Panc1 (cell line): Measurements from ENCODE around the gene HMGB1. TPM values are rescaled to one million over a fixed set of nuclear protein-coding genes. Genes with fewer than 3 reads are reported as not detected.
A peak's percentile ranks its signal among the peaks of the same experiment; 100 is the strongest.
"Not testable (repeated sequence)": the region's sequence is repeated elsewhere in the genome, so short reads cannot be mapped to it uniquely, and the experiment has no call there.

Experiments
- ATAC-seq: fragments of 200-7000 bp; cut with Tn5 transposase; 2 replicates; pipeline ENCODE4 v1.9.1; 2020; ENCODE audit warnings: mild to moderate bottlenecking, moderate library complexity
- BruUV-seq: library from RNA; stranded (reverse); fragments of 400-500 nt; replicated peaks from 2 replicates; lab custom pipeline; 2021; lab: Mats Ljungman, UMichigan
- CTCF ChIA-PET: fragments of 300-600 bp; sonication (Branson Sonifier 250); formaldehyde crosslinking; loops from one replicate; lab custom pipeline; 2022; ENCODE audit warnings: antibody characterized with exemption; lab: Charles Lee
- POLR2A ChIA-PET: fragments of 300-600 bp; sonication (Branson Sonifier 250); formaldehyde crosslinking; loops from one replicate; lab custom pipeline; 2022; ENCODE audit warnings: antibody characterized with exemption; lab: Charles Lee
- DNase-seq: peaks from one replicate; pipeline ENCODE4 v3.0.0-alpha.2; 2010; ENCODE audit warnings: low read depth, low spot score
- H3K27ac ChIP-seq: 2 replicates; pipeline ENCODE4 v1.5.1; 2011; ENCODE audit warnings: mild to moderate bottlenecking, low read length, inconsistent platforms
- H3K27me3 ChIP-seq: fragments of 200-500 bp; sonication (Bioruptor generic); 2 replicates; pipeline ENCODE4 v1.6.0; 2014; ENCODE audit warnings: low read length, inconsistent platforms; ENCODE audit not compliant: control insufficient read depth, insufficient read depth
- H3K36me3 ChIP-seq: fragments of 200-500 bp; sonication (Bioruptor generic); 2 replicates; pipeline ENCODE4 v1.5.1; 2014; ENCODE audit warnings: inconsistent platforms, mild to moderate bottlenecking, low read length, moderate library complexity; ENCODE audit not compliant: control insufficient read depth, insufficient read depth
- H3K4me1 ChIP-seq: 2 replicates; pipeline ENCODE4 v1.5.1; 2011; ENCODE audit warnings: inconsistent platforms, mild to moderate bottlenecking, low read length, moderate library complexity; ENCODE audit not compliant: control insufficient read depth, insufficient read depth
- H3K4me3 ChIP-seq, 2 experiments: 2 replicates each; pipeline ENCODE4 v1.5.1; 2011 to 2012; ENCODE audit warnings: low read depth in 2 of 2, low read length in 2 of 2, mild to moderate bottlenecking in 2 of 2, inconsistent platforms in 1 of 2, moderate library complexity in 1 of 2
- H3K9me3 ChIP-seq: fragments of 200-500 bp; sonication (Bioruptor generic); 2 replicates; pipeline ENCODE4 v1.5.1; 2014; ENCODE audit warnings: low read depth, mild to moderate bottlenecking, inconsistent platforms, low read length, moderate library complexity; ENCODE audit not compliant: control insufficient read depth, insufficient read depth
- POLR2AphosphoS5 ChIP-seq: IDR thresholded peaks from 2 replicates; pipeline ENCODE4 v1.6.1; 2012; ENCODE audit warnings: mild to moderate bottlenecking, low read depth, low read length, moderate library complexity
- SIN3A ChIP-seq: IDR thresholded peaks from 2 replicates; pipeline ENCODE4 v1.6.1; 2012; ENCODE audit warnings: low read depth, mild to moderate bottlenecking, low read length, moderate library complexity, borderline replicate concordance; ENCODE audit not compliant: insufficient read depth
- TCF7L2 ChIP-seq: IDR thresholded peaks from 2 replicates; pipeline ENCODE4 v1.6.1; 2011; ENCODE audit warnings: mild to moderate bottlenecking, low read depth, low read length, inconsistent platforms
- in situ Hi-C: cut with HindIII; loops from 2 replicates; pipeline ENCODE4 v1.10.0; 2016; ENCODE audit warnings: low sequenced_read_pairs, low pct_unique_long_range_greater_than_20kb
- intact Hi-C: fragments of 100-400 bp; cut with micrococcal nuclease; formaldehyde crosslinking; loops from one replicate; pipeline ENCODE4 v1.10.0; 2022; ENCODE audit not compliant: unreplicated experiment
- total RNA-seq: library from RNA; stranded (reverse); gene quantifications from one replicate; pipeline ENCODE4 v1.2.1, GENCODE V29; 2021; ENCODE audit not compliant: unreplicated experiment
- TF ChIP-seq, protein P1 (sequence below), 2 experiments: IDR thresholded peaks; 2 replicates each; pipeline ENCODE4 v1.6.1; 2011 to 2012; ENCODE audit warnings: low read depth in 2 of 2, control low read depth in 1 of 2, low read length in 1 of 2, mild to moderate bottlenecking in 1 of 2, moderate library complexity in 1 of 2; ENCODE audit not compliant: insufficient read depth in 1 of 2
- TF ChIP-seq, protein P2 (sequence below): fragments of 450-650 bp; IDR thresholded peaks from 2 replicates; pipeline ENCODE4 v1.5.1; 2017; ENCODE audit warnings: mild to moderate bottlenecking

Gene HMGB1
- total RNA-seq, 1 experiment from 2014 or later, result 386 TPM

DNA sequence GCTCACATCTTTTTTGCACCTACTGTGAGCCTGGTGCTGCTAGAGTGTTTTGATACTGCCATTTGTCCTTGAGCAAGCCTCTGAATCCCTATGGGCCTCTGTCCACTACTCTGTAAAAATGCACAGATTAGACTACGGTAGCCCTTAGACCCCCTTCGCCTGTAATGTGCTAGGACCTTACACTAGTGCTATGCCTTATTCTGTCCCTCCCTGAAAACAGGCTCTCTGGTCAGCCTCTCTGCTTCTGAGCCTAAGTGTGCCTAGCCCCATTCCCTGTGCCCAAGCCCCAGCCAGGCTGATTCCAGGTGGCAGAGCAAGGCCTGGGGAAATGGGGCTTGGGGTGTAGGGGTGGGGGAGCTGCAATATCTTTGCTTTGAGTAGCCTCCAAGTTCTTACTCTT lies 10.7 kb downstream of the HMGB1 start:
- TF ChIP-seq SIN3A, result no peak
- TF ChIP-seq TCF7L2, result no peak
- no peak for TF ChIP-seq POLR2AphosphoS5
- Histone ChIP-seq H3K36me3 (peaks cover 11% of the 10 kb centered on the region), H3K4me3 (no peak overlapping the region), H3K27ac (no peak overlapping the region), H3K4me1 (no peaks in the 10 kb centered on the region), H3K27me3 (no peaks in the 10 kb centered on the region), H3K9me3 (no peaks in the 10 kb centered on the region)
- ATAC-seq (peak; percentile 50; the same call in 1 of the 2 replicates), DNase-seq (no peak)
- in situ Hi-C loops, result no loop called here
- no TSS peak for BruUV-seq
- intact Hi-C loops, result no loop called here
- ChIA-PET CTCF (no interaction called here), POLR2A (no interaction called here)

DNA sequence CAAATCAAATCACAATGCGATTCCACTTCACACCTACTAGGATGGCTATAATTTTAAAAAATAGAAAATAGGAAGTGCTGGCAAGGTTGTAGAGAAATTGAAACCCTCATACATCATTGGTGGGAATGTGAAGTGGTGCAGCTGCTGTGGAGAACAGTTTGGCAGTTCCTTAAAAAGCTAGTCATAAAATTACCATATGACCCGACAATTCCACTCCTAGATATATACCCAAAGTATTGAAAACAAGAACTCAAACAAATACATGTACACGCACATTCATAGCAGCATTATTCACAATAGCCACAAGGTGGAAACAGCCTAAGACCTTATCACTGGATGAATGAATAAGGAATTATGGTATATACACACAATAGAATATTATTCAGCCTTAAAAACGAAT lies 12.0 kb downstream of the HMGB1 start:
- no peaks in the 10 kb centered on the region for H3K4me1 ChIP-seq
- no peaks in the 10 kb centered on the region for H3K9me3 ChIP-seq
- CTCF ChIA-PET, result no interaction called here
- POLR2A ChIA-PET, result no interaction called here
- intact Hi-C loops, result no loop called here
- no TSS peak for BruUV-seq
- no peak overlapping the region for H3K4me3 ChIP-seq
- DNase-seq (no peak), ATAC-seq (no peak)
- in situ Hi-C loops, result no loop called here
- TF ChIP-seq, protein P1, sequence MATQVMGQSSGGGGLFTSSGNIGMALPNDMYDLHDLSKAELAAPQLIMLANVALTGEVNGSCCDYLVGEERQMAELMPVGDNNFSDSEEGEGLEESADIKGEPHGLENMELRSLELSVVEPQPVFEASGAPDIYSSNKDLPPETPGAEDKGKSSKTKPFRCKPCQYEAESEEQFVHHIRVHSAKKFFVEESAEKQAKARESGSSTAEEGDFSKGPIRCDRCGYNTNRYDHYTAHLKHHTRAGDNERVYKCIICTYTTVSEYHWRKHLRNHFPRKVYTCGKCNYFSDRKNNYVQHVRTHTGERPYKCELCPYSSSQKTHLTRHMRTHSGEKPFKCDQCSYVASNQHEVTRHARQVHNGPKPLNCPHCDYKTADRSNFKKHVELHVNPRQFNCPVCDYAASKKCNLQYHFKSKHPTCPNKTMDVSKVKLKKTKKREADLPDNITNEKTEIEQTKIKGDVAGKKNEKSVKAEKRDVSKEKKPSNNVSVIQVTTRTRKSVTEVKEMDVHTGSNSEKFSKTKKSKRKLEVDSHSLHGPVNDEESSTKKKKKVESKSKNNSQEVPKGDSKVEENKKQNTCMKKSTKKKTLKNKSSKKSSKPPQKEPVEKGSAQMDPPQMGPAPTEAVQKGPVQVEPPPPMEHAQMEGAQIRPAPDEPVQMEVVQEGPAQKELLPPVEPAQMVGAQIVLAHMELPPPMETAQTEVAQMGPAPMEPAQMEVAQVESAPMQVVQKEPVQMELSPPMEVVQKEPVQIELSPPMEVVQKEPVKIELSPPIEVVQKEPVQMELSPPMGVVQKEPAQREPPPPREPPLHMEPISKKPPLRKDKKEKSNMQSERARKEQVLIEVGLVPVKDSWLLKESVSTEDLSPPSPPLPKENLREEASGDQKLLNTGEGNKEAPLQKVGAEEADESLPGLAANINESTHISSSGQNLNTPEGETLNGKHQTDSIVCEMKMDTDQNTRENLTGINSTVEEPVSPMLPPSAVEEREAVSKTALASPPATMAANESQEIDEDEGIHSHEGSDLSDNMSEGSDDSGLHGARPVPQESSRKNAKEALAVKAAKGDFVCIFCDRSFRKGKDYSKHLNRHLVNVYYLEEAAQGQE (IDR thresholded peaks at IDR 0.05; ENCODE audit: insufficient read depth in 1 of 2, low read depth in 2 of 2, low read length in 1 of 2), result no peak
- TF ChIP-seq SIN3A, result no peak
- TF ChIP-seq TCF7L2, result no peak
- TF ChIP-seq POLR2AphosphoS5, result no peak
- TF ChIP-seq, protein P2, sequence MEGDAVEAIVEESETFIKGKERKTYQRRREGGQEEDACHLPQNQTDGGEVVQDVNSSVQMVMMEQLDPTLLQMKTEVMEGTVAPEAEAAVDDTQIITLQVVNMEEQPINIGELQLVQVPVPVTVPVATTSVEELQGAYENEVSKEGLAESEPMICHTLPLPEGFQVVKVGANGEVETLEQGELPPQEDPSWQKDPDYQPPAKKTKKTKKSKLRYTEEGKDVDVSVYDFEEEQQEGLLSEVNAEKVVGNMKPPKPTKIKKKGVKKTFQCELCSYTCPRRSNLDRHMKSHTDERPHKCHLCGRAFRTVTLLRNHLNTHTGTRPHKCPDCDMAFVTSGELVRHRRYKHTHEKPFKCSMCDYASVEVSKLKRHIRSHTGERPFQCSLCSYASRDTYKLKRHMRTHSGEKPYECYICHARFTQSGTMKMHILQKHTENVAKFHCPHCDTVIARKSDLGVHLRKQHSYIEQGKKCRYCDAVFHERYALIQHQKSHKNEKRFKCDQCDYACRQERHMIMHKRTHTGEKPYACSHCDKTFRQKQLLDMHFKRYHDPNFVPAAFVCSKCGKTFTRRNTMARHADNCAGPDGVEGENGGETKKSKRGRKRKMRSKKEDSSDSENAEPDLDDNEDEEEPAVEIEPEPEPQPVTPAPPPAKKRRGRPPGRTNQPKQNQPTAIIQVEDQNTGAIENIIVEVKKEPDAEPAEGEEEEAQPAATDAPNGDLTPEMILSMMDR, result no peak
- H3K27me3 ChIP-seq, result no peaks in the 10 kb centered on the region
- H3K27ac ChIP-seq, result no peak overlapping the region
- H3K36me3 ChIP-seq, result no peaks in the 10 kb centered on the region

DNA sequence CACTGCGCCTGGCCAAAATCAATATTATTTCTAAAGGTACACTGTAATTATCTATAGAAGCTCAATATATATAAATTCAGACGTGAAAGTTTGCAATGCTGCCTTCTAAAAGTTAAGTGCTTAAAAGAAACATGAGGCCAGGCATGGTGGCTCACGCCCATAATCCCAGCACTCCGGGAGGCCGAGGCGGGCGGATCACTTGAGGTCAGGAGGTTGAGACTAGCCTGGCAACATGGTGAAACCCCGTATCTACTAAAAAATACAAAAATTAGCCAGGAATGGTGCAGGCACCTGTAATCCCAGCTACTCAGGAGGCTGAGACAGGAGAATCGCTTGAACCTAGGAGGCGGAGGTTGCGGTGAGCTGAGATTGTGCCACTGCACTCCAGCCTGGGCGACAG lies 14.3 kb downstream of the HMGB1 start:
- H3K27me3 ChIP-seq, H3K36me3 ChIP-seq, in situ Hi-C loops, DNase-seq, H3K4me3 ChIP-seq, intact Hi-C loops, ATAC-seq, H3K9me3 ChIP-seq, BruUV-seq, H3K4me1 ChIP-seq, CTCF ChIA-PET, POLR2A ChIA-PET, H3K27ac ChIP-seq: not testable (repeated sequence)
